Fibroblast of skin of scalp (primary cell): ENCODE data around the gene MAX.

Experiments
- DNase-seq: peaks from one replicate; pipeline ENCODE4 v3.0.0-alpha.2; 2013

The MAX gene

DNA sequence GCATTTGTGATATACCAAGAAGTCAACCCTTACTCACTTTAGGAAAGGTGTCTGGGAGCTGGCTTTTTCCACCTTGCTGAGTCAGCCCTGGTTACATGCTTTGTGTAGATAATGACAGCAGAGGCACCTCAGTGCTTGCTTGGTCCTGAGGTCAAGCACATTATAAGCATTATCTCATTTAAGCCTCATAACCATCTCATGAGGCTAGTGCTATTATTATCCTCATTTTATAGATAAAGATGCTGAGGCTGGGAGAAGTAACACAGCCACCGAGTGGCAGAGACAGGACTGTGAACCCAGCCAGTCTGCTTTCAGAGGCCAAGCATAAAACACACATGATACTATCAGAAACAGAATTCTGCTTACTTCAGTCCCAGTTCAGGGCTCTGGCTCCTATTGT lies 29.4 kb downstream of the MAX start:
- no peak for DNase-seq

- DNase-seq: peak; percentile 54
Observed at GRCh38 chr14:65072256-65072655, 30.1 kb downstream of the MAX start.

GRCh38 chr14:65071544-65071943 lies 30.8 kb downstream of the MAX start:
- DNase-seq: no peak

- peak; percentile 36 for DNase-seq
Observed at GRCh38 chr14:65070471-65070976, 31.8 kb downstream of the MAX start.

- DNase-seq: no peak
Observed at GRCh38 chr14:65069874-65070413, 32.4 kb downstream of the MAX start.

- DNase-seq: no peak
Observed at GRCh38 chr14:65065719-65066118, 36.6 kb downstream of the MAX start.

DNA sequence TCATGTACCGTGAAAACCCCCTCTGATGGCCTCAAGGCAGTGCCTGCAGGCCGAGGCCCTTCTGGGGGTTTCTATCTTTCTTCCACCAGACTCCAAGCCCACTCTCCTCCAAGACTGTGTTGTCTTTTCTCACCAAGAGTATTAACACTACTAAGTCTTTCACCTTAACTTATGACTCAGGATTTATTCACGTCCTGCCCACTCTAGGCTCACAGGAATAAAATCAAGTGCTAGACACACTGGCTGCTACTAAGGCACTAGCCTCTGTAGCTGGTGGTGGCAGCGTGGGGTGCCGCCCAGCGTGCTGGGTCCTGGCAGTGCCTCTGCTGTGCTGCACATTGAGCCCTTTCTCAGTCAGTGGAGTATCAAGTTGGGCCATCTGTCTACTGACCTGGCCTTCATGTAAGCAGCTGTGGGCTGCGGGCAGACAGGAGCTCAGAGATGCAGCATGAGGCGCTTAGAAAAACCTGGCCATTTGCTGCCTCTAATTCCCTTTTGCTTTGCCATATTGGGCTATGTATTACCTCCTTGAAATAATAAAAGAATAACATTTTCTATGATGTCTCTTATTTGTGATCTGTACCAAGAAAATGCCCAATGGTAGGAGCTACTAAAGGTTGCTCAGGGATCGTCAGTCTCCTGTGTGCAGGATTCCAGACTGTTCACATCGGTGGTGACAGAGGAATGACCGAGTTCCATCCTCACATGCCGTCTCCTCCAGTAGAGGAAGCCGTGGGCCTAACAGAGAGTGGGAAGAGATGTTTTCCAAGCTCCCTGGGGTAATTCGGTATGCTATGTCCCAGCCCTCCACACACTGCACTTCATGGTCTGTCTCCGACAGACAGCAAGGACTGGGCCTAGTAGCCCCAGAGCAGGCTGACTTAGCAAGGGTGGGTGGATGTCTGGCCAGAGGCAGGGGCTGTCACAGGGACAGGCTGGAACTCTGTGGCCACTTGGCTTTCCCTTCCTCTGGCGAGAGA lies 39.9 kb downstream of the MAX start:
- DNase-seq: no peak

DNA sequence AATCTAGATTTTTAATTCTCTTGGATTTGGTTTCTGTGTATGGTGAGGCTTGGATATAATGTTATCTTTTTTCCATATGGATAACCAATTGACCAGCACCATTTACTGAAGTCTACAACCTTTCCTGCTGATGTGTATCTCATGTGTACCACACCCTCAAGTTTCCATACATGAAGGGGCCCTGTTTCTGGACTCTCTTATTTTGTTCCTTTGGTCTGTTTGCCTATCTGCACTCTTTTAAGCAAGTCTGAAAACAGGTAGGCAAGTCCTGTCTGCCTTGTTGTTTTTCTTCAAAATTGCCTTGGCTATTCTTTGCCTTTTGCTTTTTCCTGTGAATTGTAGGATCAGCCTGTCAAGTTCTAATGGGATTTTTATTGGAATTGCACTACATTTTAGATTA lies 44.6 kb downstream of the MAX start:
- no peak for DNase-seq

GRCh38 chr14:65054471-65055085 lies 47.7 kb downstream of the MAX start:
- no peak for DNase-seq

GRCh38 chr14:65053466-65053865 lies 48.9 kb downstream of the MAX start:
- no peak for DNase-seq

- no peak for DNase-seq
Observed at GRCh38 chr14:65052832-65053231, 49.5 kb downstream of the MAX start.

GRCh38 chr14:65045709-65046108 lies 56.6 kb downstream of the MAX start:
- no peak for DNase-seq

- DNase-seq: no peak
Observed at GRCh38 chr14:65045006-65045405, 57.3 kb downstream of the MAX start.

GRCh38 chr14:65044596-65044959 lies 57.7 kb downstream of the MAX start:
- DNase-seq: no peak

DNA sequence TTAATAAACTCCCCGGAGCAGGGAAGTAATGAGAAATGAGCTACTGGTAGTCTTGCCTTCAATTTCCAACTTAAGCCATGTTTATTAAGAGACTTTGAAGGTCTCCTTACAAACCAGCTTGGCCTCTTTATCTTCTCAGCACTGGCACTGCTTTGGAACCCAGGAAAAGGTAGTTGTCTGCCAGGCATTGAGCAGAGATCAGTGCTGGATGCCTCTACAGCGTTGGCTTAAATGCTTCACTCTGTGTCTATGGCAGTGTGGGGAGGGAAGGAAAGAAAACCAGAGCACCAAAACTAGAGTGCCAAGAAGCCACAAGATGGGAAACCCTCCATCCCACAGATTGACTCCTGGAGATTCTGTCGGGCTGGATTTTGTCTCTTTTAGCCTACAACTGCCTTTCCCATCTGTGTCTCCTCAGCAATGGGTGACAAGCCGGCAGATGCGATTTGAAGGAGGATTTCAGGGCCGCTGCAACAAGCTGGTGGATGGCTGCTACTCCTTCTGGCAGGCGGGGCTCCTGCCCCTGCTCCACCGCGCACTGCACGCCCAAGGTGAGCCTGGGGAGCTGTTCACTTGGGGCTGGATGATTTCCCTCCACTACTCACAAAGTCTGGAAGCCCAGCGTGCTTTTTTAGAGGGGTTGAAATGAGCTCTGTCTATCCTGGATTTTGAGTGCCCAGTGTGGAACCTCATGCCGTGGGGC lies 58.3 kb downstream of the MAX start:
- DNase-seq: no peak

DNA sequence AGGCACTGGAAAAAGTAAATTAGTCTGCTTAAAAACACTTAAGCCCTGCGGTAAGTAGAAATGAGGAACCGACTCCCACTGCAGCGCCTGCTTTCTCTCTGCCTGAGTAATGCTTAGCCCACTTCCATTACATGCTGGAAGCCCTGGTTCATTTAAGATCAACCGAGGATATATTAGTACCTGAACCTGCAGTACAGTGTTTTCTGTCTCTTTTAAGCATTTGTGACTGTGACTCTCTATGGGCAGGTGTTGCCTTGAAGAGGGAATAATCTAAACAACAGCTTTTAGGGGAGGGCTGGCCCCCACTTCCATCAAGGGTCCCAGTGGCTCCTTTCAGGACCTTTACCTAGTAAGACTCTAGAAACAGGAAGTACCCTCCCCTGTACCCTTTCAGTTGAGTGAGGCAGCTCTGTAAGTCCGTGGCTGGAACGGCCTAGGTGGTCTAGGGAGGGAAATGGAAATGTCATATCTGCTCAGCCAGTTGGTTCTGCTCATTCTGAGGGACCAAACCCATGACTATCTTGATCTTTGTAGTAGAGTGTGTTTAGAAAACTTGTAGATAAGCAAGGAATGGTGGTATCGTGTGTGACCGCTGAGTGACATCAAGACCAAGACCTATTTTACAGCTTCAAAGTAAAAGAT lies 59.5 kb downstream of the MAX start:
- no peak for DNase-seq

GRCh38 chr14:65042296-65042695 lies 60.0 kb downstream of the MAX start:
- no peak for DNase-seq

- no peak for DNase-seq
Observed at GRCh38 chr14:65041434-65041915, 60.8 kb downstream of the MAX start.

- DNase-seq: no peak
Observed at GRCh38 chr14:65040666-65041433, 61.5 kb downstream of the MAX start.

GRCh38 chr14:65038966-65039365 lies 63.4 kb downstream of the MAX start:
- peak; percentile 11 for DNase-seq

DNA sequence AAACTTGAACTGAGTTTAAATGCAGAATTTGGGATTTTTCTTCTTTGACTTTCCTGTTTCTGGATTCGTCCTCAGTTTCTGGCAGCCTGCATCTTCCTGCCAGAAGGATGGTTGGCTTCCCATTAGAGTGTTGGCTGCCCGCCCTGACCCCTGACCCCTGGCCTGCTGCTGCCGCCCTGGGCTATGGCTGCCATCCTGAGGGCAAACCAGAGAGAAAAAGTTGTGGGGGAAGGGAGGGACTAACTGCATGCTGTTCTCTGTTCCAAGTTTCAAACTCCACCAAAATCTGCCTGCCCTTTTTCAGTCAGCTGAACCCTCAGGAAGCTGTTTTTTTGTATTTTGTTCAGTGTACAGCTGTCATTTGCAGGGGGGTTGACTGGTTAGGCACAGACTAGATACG lies 67.3 kb downstream of the MAX start:
- no peak for DNase-seq
